Measurements from ENCODE around the gene ACACB. TPM values are rescaled to one million over a fixed set of nuclear protein-coding genes. Genes with fewer than 3 reads are reported as not detected.

ACACB gene
- total RNA-seq, 1 donor from 2014 or later, result 0.84 TPM

DNA sequence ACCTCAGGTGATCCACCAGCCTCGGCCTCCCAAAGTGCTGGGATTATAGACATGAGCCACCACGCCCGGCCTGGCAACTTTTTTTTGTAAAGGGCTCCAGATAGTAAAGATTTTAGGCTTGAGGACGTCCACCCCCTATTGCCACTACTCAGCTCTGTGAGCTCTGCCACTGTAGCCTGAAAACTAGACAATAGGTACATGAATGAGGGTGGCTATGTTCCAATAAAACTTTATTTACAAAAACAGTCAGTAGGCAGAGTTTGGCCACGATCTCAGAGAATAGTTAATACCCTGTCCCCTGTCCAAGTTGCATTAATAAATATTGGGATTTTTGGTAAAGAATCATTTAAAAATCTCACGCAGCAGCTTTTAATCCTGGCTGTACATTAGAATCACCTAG lies 102.6 kb downstream of the ACACB start:
- DNase-seq (ENCODE audit: low read depth), result no peak
- TF ChIP-seq, protein P1, sequence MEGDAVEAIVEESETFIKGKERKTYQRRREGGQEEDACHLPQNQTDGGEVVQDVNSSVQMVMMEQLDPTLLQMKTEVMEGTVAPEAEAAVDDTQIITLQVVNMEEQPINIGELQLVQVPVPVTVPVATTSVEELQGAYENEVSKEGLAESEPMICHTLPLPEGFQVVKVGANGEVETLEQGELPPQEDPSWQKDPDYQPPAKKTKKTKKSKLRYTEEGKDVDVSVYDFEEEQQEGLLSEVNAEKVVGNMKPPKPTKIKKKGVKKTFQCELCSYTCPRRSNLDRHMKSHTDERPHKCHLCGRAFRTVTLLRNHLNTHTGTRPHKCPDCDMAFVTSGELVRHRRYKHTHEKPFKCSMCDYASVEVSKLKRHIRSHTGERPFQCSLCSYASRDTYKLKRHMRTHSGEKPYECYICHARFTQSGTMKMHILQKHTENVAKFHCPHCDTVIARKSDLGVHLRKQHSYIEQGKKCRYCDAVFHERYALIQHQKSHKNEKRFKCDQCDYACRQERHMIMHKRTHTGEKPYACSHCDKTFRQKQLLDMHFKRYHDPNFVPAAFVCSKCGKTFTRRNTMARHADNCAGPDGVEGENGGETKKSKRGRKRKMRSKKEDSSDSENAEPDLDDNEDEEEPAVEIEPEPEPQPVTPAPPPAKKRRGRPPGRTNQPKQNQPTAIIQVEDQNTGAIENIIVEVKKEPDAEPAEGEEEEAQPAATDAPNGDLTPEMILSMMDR (IDR thresholded peaks at IDR 0.05; ENCODE audit: insufficient read depth, low read length, poor library complexity, severe bottlenecking), result no peak
- Histone ChIP-seq H3K4me3 (ENCODE audit: low read depth, low read length) (no peak overlapping the region), H3K36me3 (ENCODE audit: control insufficient read depth, insufficient read depth, low read length) (no peaks in the 10 kb centered on the region), H3K27me3 (ENCODE audit: control insufficient read depth, insufficient read depth, low read length) (no peaks in the 10 kb centered on the region)

GRCh38 chr12:109219938-109220337 lies 103.6 kb downstream of the ACACB start:
- no peak overlapping the region for H3K4me3 ChIP-seq (ENCODE audit: low read depth, low read length)
- no peaks in the 10 kb centered on the region for H3K36me3 ChIP-seq (ENCODE audit: control insufficient read depth, insufficient read depth, low read length)
- TF ChIP-seq, protein P1 (IDR thresholded peaks at IDR 0.05; ENCODE audit: insufficient read depth, low read length, poor library complexity, severe bottlenecking), result no peak
- DNase-seq (ENCODE audit: low read depth), result no peak
- no peaks in the 10 kb centered on the region for H3K27me3 ChIP-seq (ENCODE audit: control insufficient read depth, insufficient read depth, low read length)

GRCh38 chr12:109221277-109221931 lies 105.0 kb downstream of the ACACB start:
- DNase-seq (ENCODE audit: low read depth), result no peak
- TF ChIP-seq, protein P1 (IDR thresholded peaks at IDR 0.05; ENCODE audit: insufficient read depth, low read length, poor library complexity, severe bottlenecking), result no peak
- Histone ChIP-seq H3K27me3 (ENCODE audit: control insufficient read depth, insufficient read depth, low read length) (no peaks in the 10 kb centered on the region), H3K4me3 (ENCODE audit: low read depth, low read length) (no peak overlapping the region), H3K36me3 (ENCODE audit: control insufficient read depth, insufficient read depth, low read length) (no peaks in the 10 kb centered on the region)

DNA sequence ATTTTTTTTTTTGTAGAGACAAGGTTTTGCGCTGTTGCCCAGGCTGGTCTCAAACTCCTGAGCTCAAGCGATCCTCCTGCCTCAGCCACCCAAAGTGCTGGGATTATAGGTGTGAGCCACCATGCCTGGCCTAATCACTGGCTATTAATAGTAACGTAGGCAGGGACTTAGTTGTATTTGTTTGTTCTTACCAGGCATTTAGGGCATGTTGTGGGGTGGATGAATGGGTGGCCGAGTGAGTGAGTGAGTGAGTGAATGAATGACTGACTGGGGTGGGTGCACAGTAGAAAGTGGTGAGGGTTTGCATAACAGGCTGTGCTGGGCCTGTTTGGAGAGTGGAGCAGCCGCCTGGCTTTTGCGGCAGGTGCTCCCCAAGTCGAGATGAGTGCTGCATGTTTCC lies 105.7 kb downstream of the ACACB start:
- no peaks in the 10 kb centered on the region for H3K27me3 ChIP-seq (ENCODE audit: control insufficient read depth, insufficient read depth, low read length)
- TF ChIP-seq, protein P1 (IDR thresholded peaks at IDR 0.05; ENCODE audit: insufficient read depth, low read length, poor library complexity, severe bottlenecking), result no peak
- no peak overlapping the region for H3K4me3 ChIP-seq (ENCODE audit: low read depth, low read length)
- H3K36me3 ChIP-seq (ENCODE audit: control insufficient read depth, insufficient read depth, low read length), result no peaks in the 10 kb centered on the region
- no peak for DNase-seq (ENCODE audit: low read depth)

- H3K36me3 ChIP-seq (ENCODE audit: control insufficient read depth, insufficient read depth, low read length), result no peaks in the 10 kb centered on the region
- DNase-seq (ENCODE audit: low read depth), result no peak
- TF ChIP-seq, protein P1 (IDR thresholded peaks at IDR 0.05; ENCODE audit: insufficient read depth, low read length, poor library complexity, severe bottlenecking), result no peak
- no peak overlapping the region for H3K4me3 ChIP-seq (ENCODE audit: low read depth, low read length)
- H3K27me3 ChIP-seq (ENCODE audit: control insufficient read depth, insufficient read depth, low read length), result no peaks in the 10 kb centered on the region
Measured at GRCh38 chr12:109222496-109222895, 106.1 kb downstream of the ACACB start.

- TF ChIP-seq, protein P1 (IDR thresholded peaks at IDR 0.05; ENCODE audit: insufficient read depth, low read length, poor library complexity, severe bottlenecking), result no peak
- Histone ChIP-seq H3K27me3 (ENCODE audit: control insufficient read depth, insufficient read depth, low read length) (no peaks in the 10 kb centered on the region), H3K4me3 (ENCODE audit: low read depth, low read length) (no peak overlapping the region), H3K36me3 (ENCODE audit: control insufficient read depth, insufficient read depth, low read length) (no peaks in the 10 kb centered on the region)
- DNase-seq (ENCODE audit: low read depth), result no peak
Measured at GRCh38 chr12:109223211-109223610, 106.8 kb downstream of the ACACB start.
